Esophagus muscularis mucosa (tissue), 4 donors: ENCODE results near the gene PPFIBP1. TPM values are rescaled to one million over a fixed set of nuclear protein-coding genes. Genes with fewer than 3 reads are reported as not detected.
"Not testable (repeated sequence)": the region's sequence is repeated elsewhere in the genome, so short reads cannot be mapped to it uniquely, and the experiment has no call there.

ENCODE experiments used
- DNase-seq: peaks from one replicate; pipeline ENCODE4 v3.0.0-alpha.2; 2017; ENCODE audit errors: extremely low spot score
- H3K27ac ChIP-seq, 4 donors: fragments of 200-600 bp; sonication (generic); replicated peaks in 1 of 4; 1 replicate in 3 of 4; 2 replicates in 1 of 4; pipeline ENCODE4 v1.5.1; 2016 to 2019; ENCODE audit warnings: mild to moderate bottlenecking in 1 of 4
- H3K27me3 ChIP-seq, 4 donors: fragments of 200-600 bp; sonication (generic); one replicate each; pipeline versions ENCODE4 v1.5.1 to v1.6.0; 2016 to 2019
- H3K36me3 ChIP-seq, 4 donors: fragments of 200-600 bp; sonication (generic); one replicate each; pipeline ENCODE4 v1.5.1; 2016 to 2019
- H3K4me1 ChIP-seq, 4 donors: fragments of 200-600 bp; sonication (generic); one replicate each; pipeline ENCODE4 v1.5.1; 2016 to 2019
- H3K4me3 ChIP-seq, 4 donors: fragments of 200-600 bp; sonication (generic); 1 replicate in 2 of 4; 2 replicates in 2 of 4; pipeline ENCODE4 v1.5.1; 2016 to 2019; ENCODE audit warnings: mild to moderate bottlenecking in 4 of 4, moderate library complexity in 1 of 4
- H3K9me3 ChIP-seq, 4 donors: fragments of 200-600 bp; sonication (generic); 1 replicate in 3 of 4; 2 replicates in 1 of 4; pipeline ENCODE4 v1.5.1; 2016 to 2019
- CTCF ChIP-seq, 3 experiments: fragments of 200-600 bp in 2 of 3; fragments of 450-650 bp in 1 of 3; sonication (generic) in 2 of 3; IDR thresholded peaks; one replicate each; pipeline ENCODE4 v1.5.1; 2017 to 2019; ENCODE audit warnings: antibody characterized with exemption in 3 of 3, mild to moderate bottlenecking in 2 of 3, moderate library complexity in 1 of 3
- EP300 ChIP-seq: sonication (generic); formaldehyde crosslinking; IDR thresholded peaks from one replicate; pipeline ENCODE4 v1.6.1; 2017; ENCODE audit warnings: antibody characterized with exemption
- POLR2A ChIP-seq: fragments of 450-650 bp; IDR thresholded peaks from one replicate; pipeline ENCODE4 v1.6.1; 2017; ENCODE audit warnings: antibody characterized with exemption, moderate library complexity, mild to moderate bottlenecking, low read depth
- POLR2AphosphoS5 ChIP-seq, 2 donors: sonication (generic); formaldehyde crosslinking; IDR thresholded peaks; one replicate each; pipeline ENCODE4 v1.6.1; 2017; ENCODE audit warnings: antibody characterized with exemption in 2 of 2
- WGBS: methylation state at CpG from one replicate; pipeline ENCODE4 v1.1.5; 2018; 5-methylcytosine and 5-hydroxymethylcytosine counted together
- intact Hi-C: fragments of 100-400 bp; cut with DNase I; formaldehyde crosslinking; loops from one replicate; pipeline ENCODE4 v1.15.1; 2023
- total RNA-seq, 4 donors: library from RNA; depleted of rRNA; stranded (reverse); fragments of >200 nt; gene quantifications; one replicate each; pipeline versions ENCODE4 v1.1.0 to v1.2.1, GENCODE V29; 2016

Gene PPFIBP1
- total RNA-seq, 4 donors from 2014 or later, result 53.2 to 79.0 (median 66.5) TPM

GRCh38 chr12:27624586-27624985, 100.6 kb downstream of the PPFIBP1 start:
- intact Hi-C loops, result no loop called here
- H3K27me3 ChIP-seq, result no peaks in the 10 kb centered on the region
- H3K27ac ChIP-seq, result no peak overlapping the region
- TF ChIP-seq POLR2AphosphoS5 (IDR thresholded peaks at IDR 0.05) (no peak), CTCF (IDR thresholded peaks at IDR 0.05) (no peak), POLR2A (no peak), EP300 (no peak)
- no peak overlapping the region for H3K4me3 ChIP-seq
- no peak for DNase-seq
- WGBS, result 81% methylated on average over 4 of the region's 4 CpGs
- H3K36me3 ChIP-seq, result no peaks in the 10 kb centered on the region
- H3K9me3 ChIP-seq, result no peaks in the 10 kb centered on the region
- H3K4me1 ChIP-seq, result peaks cover 12 to 29% (median 19%) of the 10 kb centered on the region in 4 donors

GRCh38 chr12:27627123-27627852, 103.3 kb downstream of the PPFIBP1 start:
- WGBS, result 50% methylated on average over 7 of the region's 7 CpGs
- no peak for TF ChIP-seq POLR2AphosphoS5 (IDR thresholded peaks at IDR 0.05)
- TF ChIP-seq POLR2A, result no peak
- TF ChIP-seq EP300, result no peak
- no peak for TF ChIP-seq CTCF (IDR thresholded peaks at IDR 0.05)
- H3K4me3 ChIP-seq, result no peak overlapping the region
- H3K27ac ChIP-seq, result peak overlapping the region; percentile 6 to 69 (median 44)
- H3K4me1 ChIP-seq, result peaks cover 15 to 31% (median 25%) of the 10 kb centered on the region in 4 donors
- H3K36me3 ChIP-seq, result no peaks in the 10 kb centered on the region
- intact Hi-C loops, result no loop called here
- no peaks in the 10 kb centered on the region for H3K27me3 ChIP-seq
- DNase-seq, result no peak
- no peaks in the 10 kb centered on the region for H3K9me3 ChIP-seq

- intact Hi-C loops, DNase-seq, H3K4me3 ChIP-seq, H3K9me3 ChIP-seq, H3K27me3 ChIP-seq, H3K36me3 ChIP-seq: not testable (repeated sequence)
- 68% methylated on average over 2 of the region's 2 CpGs for WGBS
- Histone ChIP-seq H3K4me1 (peaks cover 15 to 35% (median 28%) of the 10 kb centered on the region in 4 donors), H3K27ac (peak overlapping the region; percentile 6 to 69 (median 44))
Measured at GRCh38 chr12:27627853-27628469, 104.0 kb downstream of the PPFIBP1 start.

GRCh38 chr12:27630219-27630618, 106.2 kb downstream of the PPFIBP1 start:
- WGBS, result 88% methylated on average over 2 of the region's 2 CpGs
- Histone ChIP-seq H3K36me3 (peaks cover 0 to 13% (median 3%) of the 10 kb centered on the region in 4 donors), H3K4me1 (peaks cover 15 to 38% (median 28%) of the 10 kb centered on the region in 4 donors)
- not testable (repeated sequence) for H3K27me3 ChIP-seq, H3K4me3 ChIP-seq, H3K27ac ChIP-seq, H3K9me3 ChIP-seq, DNase-seq
- intact Hi-C loops, result loop anchor here (5.0 kb wide), 1 partner anchor 193 kb away; no protein-coding TSS in a partner anchor

- WGBS, result 85% methylated on average over 5 of the region's 5 CpGs
- Histone ChIP-seq H3K4me1 (peaks cover 15 to 38% (median 27%) of the 10 kb centered on the region in 4 donors), H3K27me3 (no peaks in the 10 kb centered on the region), H3K36me3 (peaks cover 0 to 20% (median 3%) of the 10 kb centered on the region in 4 donors), H3K4me3 (no peak overlapping the region), H3K9me3 (no peaks in the 10 kb centered on the region), H3K27ac (no peak overlapping the region)
- intact Hi-C loops, result loop anchor here (5.0 kb wide), 1 partner anchor 194 kb away; no protein-coding TSS in a partner anchor
- DNase-seq, result no peak
- TF ChIP-seq CTCF (IDR thresholded peaks at IDR 0.05), result no peak
- no peak for TF ChIP-seq POLR2A
- TF ChIP-seq POLR2AphosphoS5 (IDR thresholded peaks at IDR 0.05), result no peak
- no peak for TF ChIP-seq EP300
Measured at GRCh38 chr12:27631365-27631764, 107.4 kb downstream of the PPFIBP1 start.
